Gastroesophageal sphincter (tissue), 3 donors: ENCODE data around the gene GPATCH2L.

Experiments used
- EP300 ChIP-seq: sonication (generic); formaldehyde crosslinking; IDR thresholded peaks from one replicate; pipeline ENCODE4 v1.6.1; 2017; ENCODE audit warnings: antibody characterized with exemption, mild to moderate bottlenecking
- TF ChIP-seq, protein P1 (sequence below), 4 experiments: fragments of 200-600 bp in 2 of 4; fragments of 450-650 bp in 2 of 4; sonication (generic) in 1 of 4; IDR thresholded peaks; one replicate each; pipeline ENCODE4 v1.5.1; 2017 to 2019; ENCODE audit warnings: antibody characterized with exemption in 4 of 4, mild to moderate bottlenecking in 2 of 4, moderate library complexity in 2 of 4

DNA sequence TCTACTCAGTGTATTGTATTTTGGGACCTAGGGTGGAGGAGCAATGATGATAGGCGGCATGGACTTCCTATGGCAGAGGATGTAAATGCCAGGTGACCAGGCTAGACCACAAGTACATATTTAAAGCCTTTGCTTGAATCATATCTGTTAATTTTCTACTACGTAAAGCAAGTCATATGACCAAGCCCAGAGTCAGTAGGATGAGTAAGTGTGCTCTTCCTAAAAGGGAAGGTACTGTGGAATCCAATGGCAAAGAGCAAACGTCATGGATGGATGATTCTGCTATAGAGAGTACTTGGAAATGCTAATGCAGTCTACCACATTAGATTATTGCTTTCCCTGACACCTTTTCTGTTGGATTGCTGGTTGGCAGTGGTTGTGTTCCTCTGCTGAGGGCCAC, 16.8 kb downstream of the GPATCH2L start:
- TF ChIP-seq, protein P1, sequence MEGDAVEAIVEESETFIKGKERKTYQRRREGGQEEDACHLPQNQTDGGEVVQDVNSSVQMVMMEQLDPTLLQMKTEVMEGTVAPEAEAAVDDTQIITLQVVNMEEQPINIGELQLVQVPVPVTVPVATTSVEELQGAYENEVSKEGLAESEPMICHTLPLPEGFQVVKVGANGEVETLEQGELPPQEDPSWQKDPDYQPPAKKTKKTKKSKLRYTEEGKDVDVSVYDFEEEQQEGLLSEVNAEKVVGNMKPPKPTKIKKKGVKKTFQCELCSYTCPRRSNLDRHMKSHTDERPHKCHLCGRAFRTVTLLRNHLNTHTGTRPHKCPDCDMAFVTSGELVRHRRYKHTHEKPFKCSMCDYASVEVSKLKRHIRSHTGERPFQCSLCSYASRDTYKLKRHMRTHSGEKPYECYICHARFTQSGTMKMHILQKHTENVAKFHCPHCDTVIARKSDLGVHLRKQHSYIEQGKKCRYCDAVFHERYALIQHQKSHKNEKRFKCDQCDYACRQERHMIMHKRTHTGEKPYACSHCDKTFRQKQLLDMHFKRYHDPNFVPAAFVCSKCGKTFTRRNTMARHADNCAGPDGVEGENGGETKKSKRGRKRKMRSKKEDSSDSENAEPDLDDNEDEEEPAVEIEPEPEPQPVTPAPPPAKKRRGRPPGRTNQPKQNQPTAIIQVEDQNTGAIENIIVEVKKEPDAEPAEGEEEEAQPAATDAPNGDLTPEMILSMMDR (IDR thresholded peaks at IDR 0.05): no peak
- TF ChIP-seq EP300: no peak
